HG03469 (cell line): ENCODE data around the gene RPL27.
"Not testable (repeated sequence)": the region's sequence is repeated elsewhere in the genome, so short reads cannot be mapped to it uniquely, and the experiment has no call there.

Source experiments
- ATAC-seq: cut with Tn5 transposase; IDR thresholded peaks from one replicate; pipeline ENCODE4 v1.9.1; 2021; ENCODE audit warnings: mild to moderate bottlenecking, moderate library complexity, moderate number of reproducible peaks; ENCODE audit not compliant: unreplicated experiment

RPL27 gene

GRCh38 chr17:42997984-42998938 is at the start of gene RPL27:
RPL27 (plus strand) TSS chr17:42998419; CDS start chr17:42998751, 332 bp downstream.
- peak; percentile 78 for ATAC-seq

- ATAC-seq = no peak
Measured at GRCh38 chr17:42950044-42950783, 48.0 kb upstream of the RPL27 start.

GRCh38 chr17:42953669-42954068 is 44.5 kb upstream of the RPL27 start:
- ATAC-seq = no peak

GRCh38 chr17:42964161-42964932 is 33.9 kb upstream of the RPL27 start, which contains the start of gene AARSD1:
AARSD1 (minus strand) TSS chr17:42964454; CDS start chr17:42964440, 14 bp downstream.
- peak; percentile 81 for ATAC-seq

- no peak for ATAC-seq
Measured at GRCh38 chr17:42967925-42968324, 30.3 kb upstream of the RPL27 start.

GRCh38 chr17:42969001-42969581 is 29.1 kb upstream of the RPL27 start:
- ATAC-seq = no peak

GRCh38 chr17:42971589-42971988 is 26.6 kb upstream of the RPL27 start:
- no peak for ATAC-seq

GRCh38 chr17:42973323-42973722 is 24.9 kb upstream of the RPL27 start:
- not testable (repeated sequence) for ATAC-seq

- no peak for ATAC-seq
Measured at GRCh38 chr17:42975265-42975664, 23.0 kb upstream of the RPL27 start.

GRCh38 chr17:42975701-42976100 is 22.5 kb upstream of the RPL27 start:
- not testable (repeated sequence) for ATAC-seq

GRCh38 chr17:42979511-42980273 is 18.5 kb upstream of the RPL27 start, which contains the start of gene PTGES3L:
PTGES3L (minus strand) TSS chr17:42980080; CDS start chr17:42980053, 27 bp downstream.
- no peak for ATAC-seq

- ATAC-seq = no peak
Measured at GRCh38 chr17:42980274-42980765, 17.9 kb upstream of the RPL27 start, which contains the start of gene RUNDC1. RUNDC1 (plus strand) TSS chr17:42980565; CDS start chr17:42980577, 12 bp downstream.

- ATAC-seq = no peak
Measured at GRCh38 chr17:42980766-42981397, 17.3 kb upstream of the RPL27 start.

- ATAC-seq = no peak
Measured at GRCh38 chr17:42982266-42982665, 16.0 kb upstream of the RPL27 start.

GRCh38 chr17:42985225-42985624 is 13.0 kb upstream of the RPL27 start:
- ATAC-seq = no peak

- ATAC-seq = no peak
Measured at GRCh38 chr17:42989141-42989540, 9.1 kb upstream of the RPL27 start.

GRCh38 chr17:42989726-42990652 is 8.2 kb upstream of the RPL27 start:
- ATAC-seq = no peak

- no peak for ATAC-seq
Measured at GRCh38 chr17:42991471-42991870, 6.7 kb upstream of the RPL27 start.
